Measurements from ENCODE around the gene FAH. TPM values are rescaled to one million over a fixed set of nuclear protein-coding genes. Genes with fewer than 3 reads are reported as not detected.

FAH gene
- total and polyA plus RNA-seq, 4 donors, result 23.7 to 55.5 (median 49.2) TPM

DNA sequence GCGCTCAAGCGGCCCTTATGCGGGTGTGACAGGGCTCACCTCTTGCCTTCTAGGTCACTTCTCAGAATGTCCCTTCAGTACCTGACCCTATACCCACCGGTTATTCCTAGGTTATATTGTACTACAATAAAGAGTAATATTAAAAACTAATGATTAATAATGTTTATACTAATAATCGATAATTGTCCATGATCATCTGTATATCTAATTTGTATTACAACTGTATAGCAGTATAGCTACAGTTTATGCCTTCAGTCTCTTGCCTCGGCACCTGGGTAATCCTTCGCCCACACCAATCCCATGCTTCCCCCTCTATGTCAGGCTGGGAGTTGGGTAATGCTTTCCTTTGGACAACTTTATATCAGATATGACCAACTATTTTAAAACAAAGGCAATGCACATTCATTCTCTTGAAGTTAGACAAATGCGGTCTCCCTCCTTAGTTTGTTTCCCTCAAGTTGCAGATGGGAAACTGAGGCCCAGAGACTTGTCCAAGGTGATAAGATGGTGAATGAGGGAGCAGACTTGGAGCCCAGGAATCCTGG lies 3.4 kb downstream of the FAH start:
- Histone ChIP-seq H3K27ac (ENCODE audit: low read depth in 1 of 2, low read length in 1 of 2) (no peak overlapping the region), H3K36me3 (ENCODE audit: control insufficient read depth in 4 of 4, insufficient read depth in 4 of 4, low read length in 4 of 4) (peaks cover 0 to 22% (median 7%) of the 10 kb centered on the region in 4 donors), H3K9ac (ENCODE audit: insufficient read depth in 1 of 2, low read length in 2 of 2) (no peak overlapping the region), H3K9me3 (ENCODE audit: control insufficient read depth in 4 of 4, insufficient read depth in 3 of 4, low read length in 3 of 4) (no peaks in the 10 kb centered on the region), H3K4me1 (ENCODE audit: control insufficient read depth in 5 of 5, insufficient read depth in 5 of 5, low read length in 5 of 5) (peaks cover 0 to 38% (median 27%) of the 10 kb centered on the region in 5 donors), H3K27me3 (ENCODE audit: control insufficient read depth in 3 of 3, insufficient read depth in 3 of 3, low read length in 2 of 3) (no peaks in the 10 kb centered on the region), H3K4me3 (no peak overlapping the region)
- DNase-seq (no peak), ATAC-seq (ENCODE audit: insufficient read depth, low FRiP score) (no peak)
- TF ChIP-seq, protein P1, sequence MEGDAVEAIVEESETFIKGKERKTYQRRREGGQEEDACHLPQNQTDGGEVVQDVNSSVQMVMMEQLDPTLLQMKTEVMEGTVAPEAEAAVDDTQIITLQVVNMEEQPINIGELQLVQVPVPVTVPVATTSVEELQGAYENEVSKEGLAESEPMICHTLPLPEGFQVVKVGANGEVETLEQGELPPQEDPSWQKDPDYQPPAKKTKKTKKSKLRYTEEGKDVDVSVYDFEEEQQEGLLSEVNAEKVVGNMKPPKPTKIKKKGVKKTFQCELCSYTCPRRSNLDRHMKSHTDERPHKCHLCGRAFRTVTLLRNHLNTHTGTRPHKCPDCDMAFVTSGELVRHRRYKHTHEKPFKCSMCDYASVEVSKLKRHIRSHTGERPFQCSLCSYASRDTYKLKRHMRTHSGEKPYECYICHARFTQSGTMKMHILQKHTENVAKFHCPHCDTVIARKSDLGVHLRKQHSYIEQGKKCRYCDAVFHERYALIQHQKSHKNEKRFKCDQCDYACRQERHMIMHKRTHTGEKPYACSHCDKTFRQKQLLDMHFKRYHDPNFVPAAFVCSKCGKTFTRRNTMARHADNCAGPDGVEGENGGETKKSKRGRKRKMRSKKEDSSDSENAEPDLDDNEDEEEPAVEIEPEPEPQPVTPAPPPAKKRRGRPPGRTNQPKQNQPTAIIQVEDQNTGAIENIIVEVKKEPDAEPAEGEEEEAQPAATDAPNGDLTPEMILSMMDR (IDR thresholded peaks at IDR 0.05; ENCODE audit: control extremely low read depth, extremely low read depth), result no peak
- WGBS, 2 donors, result 78 to 93% methylated on average over 8 of the region's 8 CpGs

GRCh38 chr15:80157215-80157614 lies 4.4 kb downstream of the FAH start:
- H3K27ac ChIP-seq (ENCODE audit: low read depth in 1 of 2, low read length in 1 of 2), result no peak overlapping the region
- peaks cover 0 to 43% (median 34%) of the 10 kb centered on the region in 5 donors for H3K4me1 ChIP-seq (ENCODE audit: control insufficient read depth in 5 of 5, insufficient read depth in 5 of 5, low read length in 5 of 5)
- no peaks in the 10 kb centered on the region for H3K27me3 ChIP-seq (ENCODE audit: control insufficient read depth in 3 of 3, insufficient read depth in 3 of 3, low read length in 2 of 3)
- no peaks in the 10 kb centered on the region for H3K9me3 ChIP-seq (ENCODE audit: control insufficient read depth in 4 of 4, insufficient read depth in 3 of 4, low read length in 3 of 4)
- no peak overlapping the region for H3K9ac ChIP-seq (ENCODE audit: insufficient read depth in 1 of 2, low read length in 2 of 2)
- ATAC-seq (ENCODE audit: insufficient read depth, low FRiP score) (no peak), DNase-seq (no peak)
- 88 to 94% methylated on average over 5 of the region's 5 CpGs for WGBS, 2 donors
- TF ChIP-seq, protein P1 (IDR thresholded peaks at IDR 0.05; ENCODE audit: control extremely low read depth, extremely low read depth), result no peak
- H3K36me3 ChIP-seq (ENCODE audit: control insufficient read depth in 4 of 4, insufficient read depth in 4 of 4, low read length in 4 of 4), result peaks cover 0 to 22% (median 7%) of the 10 kb centered on the region in 4 donors
- H3K4me3 ChIP-seq, result no peak overlapping the region

- no peak overlapping the region for H3K27ac ChIP-seq (ENCODE audit: low read depth in 1 of 2, low read length in 1 of 2)
- no peak for DNase-seq
Observed at GRCh38 chr15:80159301-80159700, 6.5 kb downstream of the FAH start.

More at GRCh38 chr15:80159301-80159700, 6.5 kb downstream of the FAH start:
- no peak overlapping the region for H3K4me3 ChIP-seq
- no peak overlapping the region for H3K9ac ChIP-seq (ENCODE audit: insufficient read depth in 1 of 2, low read length in 2 of 2)
- H3K27me3 ChIP-seq (ENCODE audit: control insufficient read depth in 3 of 3, insufficient read depth in 3 of 3, low read length in 2 of 3), result no peaks in the 10 kb centered on the region
- peaks cover 0 to 30% (median 14%) of the 10 kb centered on the region in 4 donors for H3K36me3 ChIP-seq (ENCODE audit: control insufficient read depth in 4 of 4, insufficient read depth in 4 of 4, low read length in 4 of 4)
- WGBS, 2 donors, result 97 to 98% methylated on average over 5 of the region's 5 CpGs
- ATAC-seq (ENCODE audit: insufficient read depth, low FRiP score), result no peak
- H3K4me1 ChIP-seq (ENCODE audit: control insufficient read depth in 5 of 5, insufficient read depth in 5 of 5, low read length in 5 of 5), result peaks cover 0 to 45% (median 32%) of the 10 kb centered on the region in 5 donors
- no peaks in the 10 kb centered on the region for H3K9me3 ChIP-seq (ENCODE audit: control insufficient read depth in 4 of 4, insufficient read depth in 3 of 4, low read length in 3 of 4)
- TF ChIP-seq, protein P1 (IDR thresholded peaks at IDR 0.05; ENCODE audit: control extremely low read depth, extremely low read depth), result no peak
